Astrocyte (in vitro differentiated cells and primary cell): ENCODE measurements around the gene BEST3. TPM values are rescaled to one million over a fixed set of nuclear protein-coding genes. Genes with fewer than 3 reads are reported as not detected.

Experiments
- DNase-seq: peaks from one replicate; pipeline ENCODE4 v3.0.0-alpha.2; 2010; ENCODE audit warnings: low read depth
- FAIRE-seq: peaks from 2 replicates; lab custom pipeline; 2011; peaks lifted over from hg19 to GRCh38; lab: Jason Lieb, UNC
- H2AFZ ChIP-seq: 2 replicates; pipeline ENCODE4 v1.6.0; 2012; ENCODE audit warnings: low read depth, low read length, inconsistent platforms
- H3K27ac ChIP-seq: 2 replicates; pipeline ENCODE4 v1.5.1; 2011; ENCODE audit warnings: low read depth, low read length, inconsistent platforms
- H3K27me3 ChIP-seq: 2 replicates; pipeline ENCODE4 v1.6.0; 2011; ENCODE audit warnings: low read length, inconsistent platforms; ENCODE audit not compliant: insufficient read depth
- H3K36me3 ChIP-seq: 2 replicates; pipeline ENCODE4 v1.5.1; 2011; ENCODE audit warnings: low read length, inconsistent platforms; ENCODE audit not compliant: insufficient read depth
- H3K4me1 ChIP-seq: 2 replicates; pipeline ENCODE4 v1.5.1; 2011; ENCODE audit warnings: low read length, inconsistent platforms; ENCODE audit not compliant: insufficient read depth
- H3K4me2 ChIP-seq: 2 replicates; pipeline ENCODE4 v1.6.0; 2012; ENCODE audit warnings: low read length, inconsistent platforms
- H3K4me3 ChIP-seq: 2 replicates; pipeline ENCODE4 v1.5.1; 2011; ENCODE audit warnings: low read depth, mild to moderate bottlenecking, low read length, inconsistent platforms; ENCODE audit not compliant: insufficient read depth
- H3K79me2 ChIP-seq: 2 replicates; pipeline ENCODE4 v1.6.0; 2012; ENCODE audit warnings: mild to moderate bottlenecking, low read length, inconsistent platforms; ENCODE audit not compliant: insufficient read depth
- H3K9ac ChIP-seq: 2 replicates; pipeline ENCODE4 v1.6.0; 2012; ENCODE audit warnings: mild to moderate bottlenecking, low read length, inconsistent platforms
- H3K9me3 ChIP-seq: 2 replicates; pipeline ENCODE4 v1.5.1; 2012; ENCODE audit warnings: low read depth, mild to moderate bottlenecking, low read length, inconsistent platforms; ENCODE audit not compliant: insufficient read depth
- H4K20me1 ChIP-seq: 2 replicates; pipeline ENCODE4 v1.6.0; 2012; ENCODE audit warnings: low read length, inconsistent platforms; ENCODE audit not compliant: insufficient read depth
- H3K27ac Mint-ChIP-seq: one replicate; pipeline ENCODE4 v1.8.0; 2021; ENCODE audit warnings: mild to moderate bottlenecking, mixed read lengths; ENCODE audit not compliant: unreplicated experiment
- H3K27me3 Mint-ChIP-seq: one replicate; pipeline ENCODE4 v1.8.0; 2021; ENCODE audit warnings: low read depth, mixed read lengths; ENCODE audit not compliant: unreplicated experiment
- H3K36me3 Mint-ChIP-seq: one replicate; pipeline ENCODE4 v1.8.0; 2021; ENCODE audit warnings: low read depth, mixed read lengths; ENCODE audit not compliant: unreplicated experiment
- H3K4me1 Mint-ChIP-seq: one replicate; pipeline ENCODE4 v1.8.0; 2021; ENCODE audit warnings: low read depth, mixed read lengths; ENCODE audit not compliant: unreplicated experiment
- H3K4me3 Mint-ChIP-seq: one replicate; pipeline ENCODE4 v1.8.0; 2021; ENCODE audit warnings: mild to moderate bottlenecking, moderate library complexity, mixed read lengths; ENCODE audit not compliant: unreplicated experiment
- H3K9me3 Mint-ChIP-seq: one replicate; pipeline ENCODE4 v1.8.0; 2021; ENCODE audit warnings: mild to moderate bottlenecking, mixed read lengths; ENCODE audit not compliant: unreplicated experiment
- CTCF ChIP-seq: IDR thresholded peaks from 2 replicates; pipeline ENCODE4 v1.5.1; 2011; ENCODE audit warnings: low read depth, mild to moderate bottlenecking, inconsistent platforms, low read length, moderate library complexity; ENCODE audit not compliant: insufficient read depth
- EZH2 ChIP-seq: IDR thresholded peaks from 2 replicates; pipeline ENCODE4 v1.6.1; 2012; ENCODE audit warnings: mild to moderate bottlenecking, low read length, inconsistent platforms; ENCODE audit not compliant: insufficient read depth
- total RNA-seq: library from RNA; stranded (reverse); gene quantifications from 2 replicates; pipeline ENCODE4 v1.2.1, GENCODE V29; 2021

Gene BEST3
- total RNA-seq, 1 donor from 2014 or later: 1.2 TPM

- no peaks in the 10 kb centered on the region for H3K79me2 ChIP-seq
- Mint-ChIP-seq H3K4me3 (no peak overlapping the region), H3K9me3 (no peaks in the 10 kb centered on the region), H3K36me3 (no peaks in the 10 kb centered on the region), H3K4me1 (no peaks in the 10 kb centered on the region), H3K27me3 (no peaks in the 10 kb centered on the region), H3K27ac (no peak overlapping the region)
- no peaks in the 10 kb centered on the region for H3K36me3 ChIP-seq
- no peak for DNase-seq
- H3K4me3 ChIP-seq: no peak overlapping the region
- H3K4me1 ChIP-seq: no peaks in the 10 kb centered on the region
- no peak overlapping the region for H3K9ac ChIP-seq
- TF ChIP-seq EZH2: no peak
- no peak for TF ChIP-seq CTCF
- H2AFZ ChIP-seq: no peak overlapping the region
- H3K27ac ChIP-seq: no peak overlapping the region
- H3K9me3 ChIP-seq: no peaks in the 10 kb centered on the region
- FAIRE-seq: no peak
- no peaks in the 10 kb centered on the region for H3K27me3 ChIP-seq
- no peak overlapping the region for H3K4me2 ChIP-seq
- H4K20me1 ChIP-seq: no peaks in the 10 kb centered on the region
Measured at GRCh38 chr12:69641546-69641945, 57.6 kb downstream of the BEST3 start.

- Histone ChIP-seq H3K9ac (no peak overlapping the region), H3K27ac (no peak overlapping the region), H3K4me1 (no peaks in the 10 kb centered on the region), H3K36me3 (no peaks in the 10 kb centered on the region), H3K9me3 (no peaks in the 10 kb centered on the region), H3K4me2 (no peak overlapping the region), H3K27me3 (no peaks in the 10 kb centered on the region), H3K4me3 (no peak overlapping the region), H2AFZ (no peak overlapping the region), H3K79me2 (no peaks in the 10 kb centered on the region), H4K20me1 (no peaks in the 10 kb centered on the region)
- Mint-ChIP-seq H3K36me3 (no peaks in the 10 kb centered on the region), H3K9me3 (no peaks in the 10 kb centered on the region), H3K27ac (peak overlapping the region; percentile 58), H3K4me1 (no peaks in the 10 kb centered on the region), H3K4me3 (no peak overlapping the region), H3K27me3 (peaks cover 4% of the 10 kb centered on the region)
- FAIRE-seq (peak; percentile 13), DNase-seq (peak; percentile 30)
- TF ChIP-seq CTCF (peak; percentile 93), EZH2 (no peak)
Measured at GRCh38 chr12:69639400-69640016, 59.6 kb downstream of the BEST3 start.

GRCh38 chr12:69633061-69633460, 66.0 kb downstream of the BEST3 start:
- no peak overlapping the region for H2AFZ ChIP-seq
- no peak overlapping the region for H3K27ac ChIP-seq
- TF ChIP-seq EZH2 (no peak), CTCF (no peak)
- H3K4me3 Mint-ChIP-seq: no peak overlapping the region
- no peaks in the 10 kb centered on the region for H3K36me3 Mint-ChIP-seq
- no peak overlapping the region for H3K4me2 ChIP-seq
- no peaks in the 10 kb centered on the region for H3K27me3 ChIP-seq
- H3K4me1 ChIP-seq: no peaks in the 10 kb centered on the region
- H3K36me3 ChIP-seq: no peaks in the 10 kb centered on the region
- H4K20me1 ChIP-seq: no peaks in the 10 kb centered on the region
- H3K27me3 Mint-ChIP-seq: peaks cover 4% of the 10 kb centered on the region
- H3K79me2 ChIP-seq: no peaks in the 10 kb centered on the region
- no peak for DNase-seq
- no peak overlapping the region for H3K9ac ChIP-seq
- H3K9me3 Mint-ChIP-seq: no peaks in the 10 kb centered on the region
- FAIRE-seq: no peak
- H3K4me1 Mint-ChIP-seq: no peaks in the 10 kb centered on the region
- no peaks in the 10 kb centered on the region for H3K9me3 ChIP-seq
- H3K27ac Mint-ChIP-seq: no peak overlapping the region
- H3K4me3 ChIP-seq: no peak overlapping the region
